ENCODE results near the gene FCGR3A.
A peak's percentile ranks its signal among the peaks of the same experiment; 100 is the strongest.
"Not testable (repeated sequence)": the region's sequence is repeated elsewhere in the genome, so short reads cannot be mapped to it uniquely, and the experiment has no call there.

Gene FCGR3A

DNA sequence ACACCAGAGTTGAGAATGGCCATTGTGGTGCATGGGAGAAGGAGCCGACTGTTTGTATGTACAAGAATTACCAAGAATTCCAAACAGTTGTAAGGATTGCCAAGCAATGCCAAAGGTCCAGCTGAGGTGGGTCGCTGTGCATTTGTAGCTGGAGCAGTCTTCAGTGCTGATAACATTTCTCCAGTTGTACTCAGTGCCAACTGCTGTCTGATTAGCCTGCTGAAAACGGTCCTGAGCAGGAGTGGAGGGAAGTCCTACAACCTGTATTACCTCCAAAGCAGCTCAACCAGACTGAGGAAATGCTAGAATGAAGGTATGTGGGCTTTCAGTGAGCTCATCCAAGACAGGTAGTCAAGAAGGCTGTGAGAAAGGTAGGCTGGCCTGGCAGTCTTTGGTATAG, 6.5 kb upstream of the FCGR3A start:
- not testable (repeated sequence) for DNase-seq (ENCODE audit: low read depth)

DNA sequence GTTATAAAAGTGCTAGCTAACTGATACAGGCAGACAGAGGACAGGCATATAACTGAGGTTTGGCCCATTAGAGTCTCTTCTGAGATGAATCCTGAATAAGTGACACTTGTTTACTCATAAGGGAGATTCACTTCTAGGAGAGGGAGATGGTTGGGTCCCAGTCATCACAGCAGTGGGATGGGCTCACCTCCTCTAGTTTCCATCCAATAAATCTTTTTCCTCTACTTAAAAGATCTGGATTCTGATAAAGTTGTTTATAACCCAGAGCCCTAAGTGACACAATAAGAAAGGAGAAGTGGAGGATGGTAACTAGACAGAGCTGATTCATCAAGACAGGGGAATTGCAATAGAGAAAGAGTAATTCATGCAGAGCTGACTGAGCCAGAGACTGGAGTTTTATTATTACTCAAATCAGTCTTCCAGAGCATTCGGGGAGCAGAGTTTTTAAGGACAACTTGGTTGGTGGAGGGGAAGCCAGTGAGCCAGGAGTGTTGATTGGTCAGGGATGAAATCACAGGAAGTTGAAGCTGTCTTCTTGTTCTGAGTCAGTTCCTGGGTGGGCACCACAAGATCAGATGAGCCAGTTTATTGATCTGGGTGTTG, 5.3 kb upstream of the FCGR3A start:
- DNase-seq (ENCODE audit: low read depth), result not testable (repeated sequence)

DNA sequence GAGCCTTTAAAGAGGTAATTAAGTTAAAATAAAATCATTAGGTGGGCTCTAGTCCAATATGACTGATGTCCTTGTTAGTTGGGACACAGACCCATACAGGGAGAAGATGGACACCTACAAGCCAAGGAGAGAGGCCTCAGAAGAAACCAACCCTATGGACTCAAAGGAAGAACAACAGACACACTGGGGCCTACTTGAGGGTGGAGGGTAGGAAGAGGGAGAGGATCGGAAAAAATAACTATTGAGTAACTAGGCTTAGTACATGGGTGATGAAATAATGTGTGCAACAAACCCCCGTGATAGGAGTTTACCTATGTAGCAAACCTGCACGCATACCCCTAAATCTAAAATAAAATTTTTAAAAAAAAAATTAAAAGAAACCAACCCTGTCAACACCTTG, 4.7 kb upstream of the FCGR3A start:
- DNase-seq (ENCODE audit: low read depth), result not testable (repeated sequence)

DNA sequence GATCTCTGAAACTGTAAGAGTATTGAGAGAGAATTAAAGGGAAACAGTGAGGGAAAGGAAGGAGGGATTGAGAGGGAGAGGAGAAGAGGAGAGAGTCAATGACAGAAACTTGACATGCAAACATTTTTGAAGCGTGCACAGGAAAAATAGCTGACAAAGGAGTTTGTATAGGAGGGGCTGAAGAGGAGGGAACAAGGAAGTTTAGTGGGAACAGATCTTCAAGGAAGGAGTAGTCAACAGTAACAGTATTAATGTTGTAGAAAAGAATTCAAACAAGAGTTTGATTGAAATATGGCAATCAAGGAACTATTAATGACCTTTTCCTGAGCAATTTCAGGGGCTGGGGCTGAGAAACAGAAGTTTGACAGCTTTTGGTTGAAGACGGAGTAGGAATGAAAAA, 4.0 kb upstream of the FCGR3A start:
- not testable (repeated sequence) for DNase-seq (ENCODE audit: low read depth)

DNA sequence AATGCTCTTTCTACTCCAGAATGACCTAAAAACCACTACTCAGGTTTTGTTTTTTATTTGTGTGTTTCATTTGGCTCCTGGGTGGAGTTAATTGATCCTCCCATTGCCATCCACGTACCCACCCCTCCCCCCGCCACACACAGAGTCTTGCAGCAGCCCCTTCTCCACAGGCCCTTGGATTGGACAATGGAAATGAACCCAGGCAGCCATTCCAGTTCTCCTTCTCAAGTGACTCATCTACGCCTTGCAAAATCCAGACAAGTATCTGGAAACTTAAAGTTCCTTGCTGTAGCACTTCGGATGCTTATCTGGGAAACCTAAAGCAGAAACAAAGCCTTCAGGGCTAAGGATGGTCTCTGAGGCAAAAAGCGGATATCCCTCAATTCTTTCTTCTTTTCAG, 1.3 kb upstream of the FCGR3A start:
- not testable (repeated sequence) for DNase-seq (ENCODE audit: low read depth)

DNA sequence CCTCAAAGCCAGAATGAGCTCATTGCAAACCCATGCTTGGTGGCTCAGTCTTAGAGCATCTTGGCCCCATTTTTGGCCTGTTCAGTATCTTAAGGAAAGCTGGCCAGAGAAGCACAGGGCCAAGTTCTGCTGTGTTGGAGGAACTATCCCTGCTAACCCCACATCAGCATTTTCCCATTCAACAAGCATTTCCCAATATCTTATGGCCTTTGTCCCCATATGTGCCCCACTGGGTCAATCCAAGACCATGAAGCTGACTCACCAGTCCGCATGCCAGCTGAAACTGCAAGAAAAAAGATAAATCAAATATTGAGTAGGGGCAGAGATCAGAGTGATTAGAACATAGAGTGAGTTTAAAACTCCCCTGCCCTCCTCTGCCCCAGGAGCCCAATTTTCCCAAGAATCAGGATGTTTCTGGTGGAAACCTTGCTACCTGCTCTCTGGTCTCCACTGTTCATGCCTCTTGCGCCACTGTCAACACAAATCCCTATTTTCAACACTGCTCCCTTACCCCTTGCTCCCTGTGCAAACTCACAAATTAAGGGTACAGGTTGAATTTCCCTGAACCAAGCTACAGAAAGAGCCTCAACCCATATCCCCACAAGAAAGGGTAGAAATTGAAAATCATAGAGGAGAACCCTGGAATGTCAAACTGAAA, 740 bp downstream of the FCGR3A start:
- not testable (repeated sequence) for DNase-seq (ENCODE audit: low read depth)

DNA sequence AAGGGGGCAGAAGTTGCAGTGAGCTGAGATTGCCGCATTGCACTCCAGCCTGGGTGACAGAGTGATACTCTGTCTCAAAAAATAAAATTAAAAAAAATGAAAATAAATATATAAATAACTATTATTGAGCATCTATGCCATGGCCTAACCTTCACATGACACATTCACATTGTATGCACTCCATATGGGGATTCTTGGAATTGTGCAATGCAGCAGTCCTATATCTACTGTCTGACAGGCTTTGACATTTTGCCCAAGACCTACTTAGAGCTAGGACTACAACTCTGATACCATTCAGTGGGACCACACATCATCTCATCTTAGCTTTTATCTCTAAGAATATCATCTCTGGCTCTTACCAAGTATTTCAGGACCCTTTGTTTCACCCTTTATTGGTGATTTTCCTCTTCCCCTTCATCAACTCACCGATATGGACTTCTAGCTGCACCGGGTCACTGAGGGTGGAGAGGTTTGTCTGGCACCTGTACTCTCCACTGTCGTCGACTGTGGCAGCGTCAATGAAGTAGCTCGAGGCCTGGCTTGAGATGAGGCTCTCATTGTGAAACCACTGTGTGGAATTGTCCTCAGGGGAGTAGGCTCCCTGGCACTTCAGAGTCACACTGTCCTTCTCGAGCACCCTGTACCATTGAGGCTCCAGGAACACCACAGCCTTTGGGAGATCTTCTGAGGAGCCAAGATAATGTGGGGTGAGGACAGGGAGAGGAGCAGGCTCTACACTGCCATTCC, 1.4 kb downstream of the FCGR3A start:
- not testable (repeated sequence) for DNase-seq (ENCODE audit: low read depth)

DNA sequence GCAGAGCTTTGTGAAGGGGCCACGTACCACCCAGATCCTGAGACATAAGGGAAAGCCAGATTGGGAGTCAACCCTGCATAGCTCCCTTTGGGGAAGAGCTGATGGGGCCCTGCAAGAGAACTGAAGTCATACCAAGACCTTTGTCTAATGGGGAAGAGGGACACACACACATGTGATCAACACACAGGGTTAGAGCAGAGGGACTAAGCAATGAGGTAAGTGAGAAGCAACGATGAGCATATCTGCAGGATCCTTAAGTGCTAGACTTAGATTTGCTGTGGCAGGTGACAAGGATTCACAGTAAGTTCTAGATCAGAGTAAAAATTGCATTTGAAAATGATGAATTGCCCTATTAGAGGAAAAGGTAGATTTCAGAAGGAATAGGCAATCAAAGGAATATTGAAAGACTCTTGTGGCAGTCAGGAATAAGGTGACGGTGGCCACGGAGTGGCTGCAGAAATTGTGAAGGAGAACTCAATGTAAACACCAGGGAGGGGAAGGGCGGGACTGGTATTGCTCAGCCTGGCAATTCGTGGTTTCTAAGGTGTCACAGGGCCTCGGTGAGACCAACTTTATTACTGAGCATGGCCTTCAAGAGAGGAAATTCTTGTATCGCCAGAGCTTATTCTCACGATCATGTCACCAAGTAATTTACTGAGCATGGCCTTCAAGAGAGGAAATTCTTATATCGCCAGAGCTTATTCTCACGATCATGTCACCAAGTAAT, 4.5 kb downstream of the FCGR3A start:
- not testable (repeated sequence) for DNase-seq (ENCODE audit: low read depth)

DNA sequence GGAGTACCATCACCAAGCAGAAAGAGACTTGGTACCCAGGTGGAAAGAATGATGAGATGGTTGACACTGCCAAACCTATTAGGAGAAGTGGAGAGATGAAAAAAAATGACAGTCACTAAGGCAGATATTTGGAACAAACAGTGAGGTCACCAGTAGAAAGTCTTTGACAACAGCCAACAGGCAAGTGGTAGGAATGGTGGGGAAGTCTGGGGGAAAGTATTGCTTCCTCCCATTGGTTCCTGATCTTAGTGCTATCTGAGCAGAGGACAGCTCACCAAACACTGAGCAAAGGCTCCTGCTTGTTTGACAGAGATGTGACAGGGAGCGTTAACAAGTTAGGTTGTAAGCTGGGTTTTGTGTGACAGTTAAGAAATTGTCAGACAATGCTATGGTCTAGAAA, 6.5 kb downstream of the FCGR3A start:
- DNase-seq (ENCODE audit: low read depth), result not testable (repeated sequence)

DNA sequence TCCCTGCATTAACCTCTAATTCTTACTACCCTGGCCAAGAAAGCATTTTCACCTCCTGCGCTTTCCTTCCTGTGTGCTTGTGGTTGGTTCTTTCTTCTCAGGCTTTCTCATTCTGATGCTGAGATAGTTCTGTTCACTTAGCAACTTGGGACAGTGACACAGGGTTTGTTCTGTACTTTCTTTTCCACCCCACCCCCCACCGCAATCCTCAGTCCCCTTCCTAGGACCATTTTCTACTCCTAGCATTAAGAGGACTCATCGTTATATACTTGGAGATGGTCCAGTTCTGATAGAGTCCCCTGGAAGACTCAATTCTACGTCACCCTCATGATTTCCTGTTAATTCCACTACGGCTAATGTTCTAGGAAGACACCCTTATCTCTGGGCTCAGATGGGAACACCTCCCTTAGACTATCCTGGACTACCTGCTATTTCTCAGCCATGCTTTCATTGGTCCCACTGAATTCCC, 7.5 kb downstream of the FCGR3A start:
- not testable (repeated sequence) for DNase-seq (ENCODE audit: low read depth)

DNA sequence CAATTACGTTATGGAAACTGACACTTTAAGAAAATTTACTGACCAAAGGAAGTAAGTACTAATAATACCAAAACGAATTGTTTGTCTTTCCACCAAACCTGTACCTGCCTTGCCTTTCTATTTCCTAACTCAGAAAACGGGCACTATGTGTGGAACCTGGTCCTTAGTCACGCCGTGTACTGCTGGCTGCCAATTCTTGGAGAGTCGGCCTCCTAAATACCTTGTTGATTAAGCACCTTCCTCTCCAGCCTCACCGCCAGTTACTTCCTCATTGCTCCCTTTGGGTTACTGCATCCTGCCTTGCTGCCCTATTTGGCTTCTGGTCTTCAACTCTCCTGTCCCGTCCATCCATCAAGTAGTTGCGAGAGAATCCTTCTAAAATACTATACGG, 9.1 kb downstream of the FCGR3A start:
- DNase-seq (ENCODE audit: low read depth), result not testable (repeated sequence)

DNA sequence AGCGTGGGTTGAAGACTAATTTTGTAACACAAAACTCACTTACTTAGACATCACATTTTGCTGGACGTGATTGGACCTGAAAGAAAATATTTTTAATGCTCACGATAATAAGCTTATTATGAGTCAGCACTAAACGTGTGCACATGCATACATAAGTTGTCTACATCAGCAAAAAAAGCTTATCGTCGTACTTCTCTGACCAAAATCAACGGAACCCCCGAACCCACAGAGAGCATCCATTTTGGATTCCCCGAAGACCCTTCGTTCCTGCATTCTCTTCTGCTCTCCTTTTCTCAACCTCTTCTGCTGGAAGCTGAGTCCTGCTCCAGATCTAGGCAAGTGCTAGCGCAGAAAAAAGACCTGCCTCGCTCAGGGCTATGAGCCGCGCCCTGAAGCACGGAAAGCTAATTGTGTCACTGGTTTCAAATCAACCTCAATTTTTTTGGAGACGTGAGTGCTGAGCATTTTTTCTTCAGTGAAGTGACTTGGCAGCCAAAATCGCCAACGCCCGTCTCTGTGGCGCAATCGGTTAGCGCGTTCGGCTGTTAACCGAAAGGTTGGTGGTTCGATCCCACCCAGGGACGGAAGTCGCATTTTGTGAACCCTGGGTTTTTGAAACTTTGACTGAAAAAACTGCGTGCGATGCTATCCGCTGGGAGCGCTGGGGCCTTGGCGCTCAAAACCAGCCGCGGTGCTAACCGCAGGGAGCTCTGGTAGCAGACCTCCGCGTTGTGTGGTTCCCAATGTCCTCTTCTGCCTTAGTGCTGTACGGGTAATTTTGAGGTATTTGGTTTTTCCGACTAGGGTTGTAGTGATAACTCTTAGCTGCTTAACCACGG, 9.7 kb downstream of the FCGR3A start:
- DNase-seq (ENCODE audit: low read depth), result peak; percentile 67

DNA sequence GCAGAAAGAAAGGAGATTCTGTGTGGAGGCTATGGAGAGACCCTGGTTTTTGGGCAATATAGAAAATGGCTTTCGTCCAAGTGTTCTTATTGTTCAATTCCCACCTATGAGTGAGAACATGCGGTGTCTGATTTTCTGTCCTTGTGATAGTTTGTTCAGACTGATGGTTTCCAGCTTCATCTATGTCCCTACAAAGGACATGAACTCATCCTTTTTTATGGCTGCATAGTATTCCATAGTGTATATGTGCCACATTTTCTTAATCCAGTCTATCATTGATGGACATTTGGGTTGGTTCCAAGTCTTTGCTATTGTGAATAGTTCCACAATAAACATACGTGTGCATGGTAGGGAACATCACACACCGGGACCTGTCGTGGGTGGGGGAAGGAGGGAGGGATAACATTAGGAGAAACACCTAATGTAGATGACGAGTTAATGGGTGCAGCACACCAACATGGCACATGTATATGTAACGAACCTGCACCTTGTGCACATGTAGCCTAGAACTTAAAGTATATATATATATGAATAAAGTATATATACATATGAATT, 10.6 kb downstream of the FCGR3A start:
- not testable (repeated sequence) for DNase-seq (ENCODE audit: low read depth)

DNA sequence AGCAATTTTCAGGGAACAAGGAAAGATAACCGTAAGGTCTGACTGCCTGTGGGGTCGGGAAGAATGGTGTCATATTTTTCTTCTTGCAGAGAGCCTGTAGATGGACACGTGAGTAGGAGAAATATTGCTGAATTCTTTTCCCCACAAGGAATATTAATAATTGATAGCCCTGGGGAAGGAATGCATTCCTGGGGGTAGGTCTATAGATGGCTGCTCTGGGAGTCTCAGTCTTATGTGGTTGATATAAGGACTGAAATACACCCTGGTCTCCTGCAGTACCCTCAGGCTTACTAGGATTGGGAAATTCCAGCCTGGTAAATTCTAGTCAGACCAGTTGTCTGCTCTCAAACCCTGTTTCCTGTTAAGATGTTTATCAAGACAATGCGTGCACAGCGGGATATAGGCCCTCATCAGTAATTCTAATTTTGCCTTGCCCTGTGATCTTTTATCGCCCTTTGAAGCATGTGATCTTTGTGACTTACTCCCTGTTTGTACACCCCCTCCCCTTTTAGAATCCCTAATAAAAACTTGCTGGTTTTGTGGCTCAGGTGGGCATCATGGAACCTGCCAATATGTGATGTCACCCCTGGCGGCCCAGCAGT, 12.4 kb downstream of the FCGR3A start:
- DNase-seq (ENCODE audit: low read depth), result not testable (repeated sequence)

DNA sequence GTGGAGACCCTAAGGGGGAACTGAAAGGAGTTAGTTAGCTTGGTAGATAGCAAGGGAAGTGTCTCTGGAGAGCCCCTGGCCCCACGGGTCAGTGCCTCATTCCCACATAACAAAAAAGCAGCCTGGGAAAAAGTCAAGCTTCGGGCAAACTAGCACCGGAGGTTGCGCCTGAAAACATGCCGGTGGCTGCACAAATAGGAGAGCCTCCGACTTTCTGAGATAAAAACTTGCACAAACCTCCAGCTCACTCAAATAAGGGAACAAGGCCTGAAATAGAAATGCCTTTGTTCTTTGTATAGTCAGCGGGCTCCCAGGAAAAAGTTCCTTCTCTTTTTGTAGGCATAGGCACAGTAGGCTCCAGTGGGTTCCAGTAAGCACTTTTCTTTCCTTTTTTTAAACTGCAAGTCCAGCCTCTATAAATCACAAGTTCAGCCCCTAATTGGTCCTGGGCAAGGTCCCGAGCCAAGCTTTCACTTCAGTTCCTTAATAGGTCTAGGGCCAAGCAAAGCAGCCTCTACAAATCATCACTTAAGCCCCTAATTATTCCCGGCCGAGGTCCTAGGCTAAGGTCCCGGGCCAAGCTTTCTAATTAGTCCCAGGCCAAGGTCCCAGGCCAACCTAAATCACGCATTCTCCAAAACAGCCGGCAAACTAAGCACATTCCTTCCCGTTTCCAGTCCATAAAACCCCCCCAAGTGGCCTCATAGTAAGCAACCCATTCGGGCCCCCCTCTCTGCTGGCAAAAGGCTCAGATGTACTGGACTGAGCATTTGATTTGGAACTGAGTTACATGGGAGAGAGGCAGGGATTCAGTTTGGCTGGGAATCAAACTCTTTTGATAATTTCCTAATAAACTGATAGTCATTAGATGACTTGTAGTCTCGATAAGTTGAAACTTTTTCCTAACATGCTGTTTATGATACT, 16.7 kb downstream of the FCGR3A start:
- DNase-seq (ENCODE audit: low read depth), result not testable (repeated sequence)

DNA sequence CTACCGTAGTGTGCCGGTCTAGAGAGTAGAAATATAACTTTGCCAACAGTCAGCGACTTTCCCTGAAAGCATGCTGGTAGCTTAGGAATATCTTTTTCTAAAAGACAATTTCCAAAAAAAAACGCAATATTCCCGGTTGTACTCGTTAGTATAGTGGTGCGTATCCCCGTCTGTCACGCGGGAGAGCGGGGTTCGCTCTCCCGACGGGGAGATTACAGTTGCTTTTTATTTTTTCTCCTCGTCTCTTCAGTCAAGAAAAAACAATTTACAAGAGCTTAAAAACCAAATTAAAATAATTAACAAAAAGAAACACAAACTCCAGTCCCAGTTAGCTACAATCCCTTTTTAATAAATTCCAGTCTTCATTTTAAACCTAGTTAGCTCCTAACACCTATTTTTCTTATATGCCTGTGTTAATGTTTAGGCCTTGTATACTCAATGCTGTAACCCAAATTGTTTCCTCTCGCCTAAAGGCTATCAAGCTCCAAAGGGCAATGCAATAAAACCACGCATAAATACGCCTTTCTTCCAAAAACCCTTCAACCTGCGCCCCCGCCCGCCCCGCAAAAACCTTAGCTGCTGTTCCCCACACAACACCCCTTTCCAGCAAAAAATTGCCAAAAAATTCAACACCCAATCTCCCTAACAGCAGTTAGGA, 17.5 kb downstream of the FCGR3A start:
- DNase-seq (ENCODE audit: low read depth), result no peak

DNA sequence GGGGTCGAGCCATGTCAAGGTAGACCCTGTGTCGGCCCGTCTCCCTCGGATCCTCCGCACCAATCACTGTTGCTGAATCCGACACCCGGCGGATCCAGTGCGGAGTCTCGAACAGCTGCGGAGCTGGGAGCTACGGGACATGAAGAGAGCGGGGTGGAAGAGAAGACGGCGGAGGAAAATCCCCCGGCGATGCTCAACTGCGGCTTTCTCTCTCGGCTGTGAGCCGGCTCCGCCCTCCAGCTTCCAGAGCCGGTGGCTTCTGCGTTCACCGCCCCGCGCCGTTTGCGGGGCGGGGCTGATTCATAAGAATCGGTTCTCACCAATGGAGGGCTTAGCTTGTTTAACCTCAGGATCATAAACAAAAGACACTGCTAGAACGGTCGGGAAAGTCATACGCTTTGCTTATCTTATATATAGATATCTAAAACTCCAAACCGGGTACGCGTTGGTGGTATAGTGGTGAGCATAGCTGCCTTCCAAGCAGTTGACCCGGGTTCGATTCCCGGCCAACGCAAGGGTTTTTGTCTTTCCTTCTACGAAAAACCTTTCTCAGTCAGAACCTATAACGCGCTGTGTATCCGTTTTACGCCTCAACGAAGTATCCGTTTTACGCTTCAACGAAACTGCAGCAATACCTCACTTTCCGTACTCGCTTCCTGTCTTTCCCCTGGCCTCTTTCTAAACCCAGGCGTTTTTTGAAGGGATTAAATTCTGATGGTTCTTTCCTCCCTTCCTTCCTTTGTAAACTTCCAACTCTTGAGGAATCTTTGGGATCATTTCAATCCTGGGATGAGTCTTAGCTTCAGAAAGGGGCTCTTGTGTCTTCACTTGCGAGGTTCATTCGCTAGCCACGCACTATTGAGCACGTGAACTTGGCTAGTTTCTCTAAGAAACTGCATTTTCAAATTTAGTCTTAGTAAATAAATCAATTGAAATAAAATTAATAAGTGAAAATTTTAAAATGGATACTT, 18.7 kb downstream of the FCGR3A start:
- peak; percentile 89 for DNase-seq (ENCODE audit: low read depth)

DNA sequence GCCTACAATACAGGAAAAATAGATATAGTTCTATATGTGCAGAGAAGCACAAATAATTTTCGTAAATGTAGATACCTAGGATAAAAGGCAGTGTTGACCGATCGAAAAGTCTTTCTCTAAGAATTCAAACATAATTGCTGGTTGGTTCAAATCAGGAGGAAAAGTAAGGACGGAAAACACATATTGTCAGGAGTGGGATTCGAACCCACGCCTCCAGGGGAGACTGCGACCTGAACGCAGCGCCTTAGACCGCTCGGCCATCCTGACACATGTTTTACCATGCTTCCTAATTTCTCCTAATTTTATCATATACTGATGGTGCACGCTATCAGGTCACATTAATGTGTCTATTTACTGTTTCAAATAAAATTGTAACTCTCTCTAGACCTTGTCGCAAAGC, 19.5 kb downstream of the FCGR3A start:
- DNase-seq (ENCODE audit: low read depth), result peak; percentile 64
